DOHH2 (cell line): ENCODE data around the gene SERPINH1.

Experiments used
- H3F3A ChIP-seq: fragments of 200-600 bp; sonication (generic), shearing (Covaris generic); 2 replicates; pipeline ENCODE4 v1.6.0; 2016; ENCODE audit warnings: antibody characterized with exemption, mild to moderate bottlenecking; ENCODE audit not compliant: control insufficient read depth, insufficient read depth
- H3K27ac ChIP-seq: fragments of 200-600 bp; sonication (generic); 2 replicates; pipeline ENCODE4 v1.5.1; 2014; ENCODE audit warnings: low read depth, mild to moderate bottlenecking, low read length, moderate library complexity
- H3K27me3 ChIP-seq: fragments of 200-600 bp; sonication (generic); 2 replicates; pipeline ENCODE4 v1.6.1; 2014; ENCODE audit warnings: mild to moderate bottlenecking, low read length, mixed read lengths; ENCODE audit not compliant: control insufficient read depth
- H3K36me3 ChIP-seq: fragments of 200-600 bp; sonication (generic); 2 replicates; pipeline ENCODE4 v1.6.1; 2014; ENCODE audit warnings: mild to moderate bottlenecking, low read length, moderate library complexity, mixed read lengths; ENCODE audit not compliant: control insufficient read depth
- H3K4me1 ChIP-seq: fragments of 200-600 bp; sonication (generic); 2 replicates; pipeline ENCODE4 v1.6.1; 2014; ENCODE audit warnings: mild to moderate bottlenecking, low read length, mixed read lengths; ENCODE audit not compliant: control insufficient read depth
- H3K4me2 ChIP-seq: fragments of 200-600 bp; sonication (generic); 2 replicates; pipeline ENCODE4 v1.6.0; 2014; ENCODE audit warnings: mild to moderate bottlenecking, low read length, moderate library complexity
- H3K4me3 ChIP-seq: fragments of 200-600 bp; sonication (generic); 2 replicates; pipeline ENCODE4 v1.5.1; 2014; ENCODE audit warnings: mild to moderate bottlenecking, low read length, mixed read lengths
- H3K79me2 ChIP-seq: fragments of 200-600 bp; sonication (generic); 2 replicates; pipeline ENCODE4 v1.6.1; 2014; ENCODE audit warnings: mild to moderate bottlenecking, low read length, mixed read lengths; ENCODE audit not compliant: control insufficient read depth
- H3K9me2 ChIP-seq: fragments of 200-600 bp; sonication (generic); replicated peaks from 2 replicates; pipeline ENCODE4 v1.6.1; 2014; ENCODE audit warnings: mild to moderate bottlenecking, low read length, mixed read lengths; ENCODE audit not compliant: control insufficient read depth
- H3K9me3 ChIP-seq: fragments of 200-600 bp; sonication (generic); 2 replicates; pipeline ENCODE4 v1.6.1; 2014; ENCODE audit warnings: antibody characterized with exemption, low read length, mixed read lengths; ENCODE audit not compliant: control insufficient read depth, insufficient read depth
- H4K20me1 ChIP-seq: fragments of 200-600 bp; sonication (generic); 2 replicates; pipeline ENCODE4 v1.6.0; 2014; ENCODE audit warnings: low read depth, mild to moderate bottlenecking, antibody characterized with exemption, low read length, moderate library complexity; ENCODE audit not compliant: control insufficient read depth, insufficient read depth
- EZH2phosphoT487 ChIP-seq: fragments of 200-600 bp; sonication (generic); IDR thresholded peaks from 2 replicates; pipeline ENCODE4 v1.6.1; 2017; ENCODE audit warnings: borderline replicate concordance, mild to moderate bottlenecking, antibody characterized with exemption, low read length, moderate library complexity, mixed read lengths
- TF ChIP-seq, protein P1 (sequence below): fragments of 200-600 bp; sonication (generic); IDR thresholded peaks from one replicate; pipeline ENCODE4 v1.5.1; 2014; ENCODE audit warnings: antibody characterized with exemption, mild to moderate bottlenecking, low read depth, low read length; ENCODE audit not compliant: poor library complexity, severe bottlenecking

The SERPINH1 gene

GRCh38 chr11:75516140-75516539 is 45.9 kb upstream of the SERPINH1 start:
- H3K9me2 ChIP-seq, result no peaks in the 10 kb centered on the region
- 0 out of 2 replicates have a peak, but pooled peaks cover 2% of the 10 kb centered on the region for H4K20me1 ChIP-seq
- H3K27ac ChIP-seq, result no peak overlapping the region
- H3K79me2 ChIP-seq, result no peaks in the 10 kb centered on the region
- no peaks in the 10 kb centered on the region for H3K36me3 ChIP-seq
- H3K4me1 ChIP-seq, result peaks cover 19% of the 10 kb centered on the region
- no peaks in the 10 kb centered on the region for H3F3A ChIP-seq
- peaks cover 3% of the 10 kb centered on the region; the same call in 1 of the 2 replicates for H3K27me3 ChIP-seq
- TF ChIP-seq, protein P1, sequence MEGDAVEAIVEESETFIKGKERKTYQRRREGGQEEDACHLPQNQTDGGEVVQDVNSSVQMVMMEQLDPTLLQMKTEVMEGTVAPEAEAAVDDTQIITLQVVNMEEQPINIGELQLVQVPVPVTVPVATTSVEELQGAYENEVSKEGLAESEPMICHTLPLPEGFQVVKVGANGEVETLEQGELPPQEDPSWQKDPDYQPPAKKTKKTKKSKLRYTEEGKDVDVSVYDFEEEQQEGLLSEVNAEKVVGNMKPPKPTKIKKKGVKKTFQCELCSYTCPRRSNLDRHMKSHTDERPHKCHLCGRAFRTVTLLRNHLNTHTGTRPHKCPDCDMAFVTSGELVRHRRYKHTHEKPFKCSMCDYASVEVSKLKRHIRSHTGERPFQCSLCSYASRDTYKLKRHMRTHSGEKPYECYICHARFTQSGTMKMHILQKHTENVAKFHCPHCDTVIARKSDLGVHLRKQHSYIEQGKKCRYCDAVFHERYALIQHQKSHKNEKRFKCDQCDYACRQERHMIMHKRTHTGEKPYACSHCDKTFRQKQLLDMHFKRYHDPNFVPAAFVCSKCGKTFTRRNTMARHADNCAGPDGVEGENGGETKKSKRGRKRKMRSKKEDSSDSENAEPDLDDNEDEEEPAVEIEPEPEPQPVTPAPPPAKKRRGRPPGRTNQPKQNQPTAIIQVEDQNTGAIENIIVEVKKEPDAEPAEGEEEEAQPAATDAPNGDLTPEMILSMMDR, result no peak
- no peak for TF ChIP-seq EZH2phosphoT487
- H3K4me3 ChIP-seq, result no peak overlapping the region
- no peaks in the 10 kb centered on the region for H3K9me3 ChIP-seq
- no peak overlapping the region for H3K4me2 ChIP-seq

DNA sequence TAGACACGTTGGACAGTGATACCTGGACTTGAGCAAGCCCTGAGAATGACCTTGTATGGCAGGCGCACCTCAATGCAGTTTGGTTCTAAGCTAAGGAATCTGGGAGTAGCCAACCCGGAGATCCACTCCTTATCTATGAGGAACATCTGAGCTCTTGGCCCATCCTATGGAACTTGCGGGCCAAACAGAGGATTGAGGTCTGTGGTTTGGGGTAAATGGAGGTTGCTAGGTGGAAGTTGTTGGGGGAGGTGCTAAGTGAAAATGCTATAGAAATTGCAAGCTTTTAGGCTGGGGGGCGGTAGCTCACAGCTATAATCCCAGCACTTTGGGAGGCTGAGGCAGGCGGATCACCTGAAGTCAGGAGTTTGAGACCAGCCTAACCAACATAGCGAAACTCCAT is 45.2 kb upstream of the SERPINH1 start:
- Histone ChIP-seq H3K27me3 (peaks cover 3% of the 10 kb centered on the region; the same call in 1 of the 2 replicates), H3K79me2 (no peaks in the 10 kb centered on the region), H3F3A (no peaks in the 10 kb centered on the region), H3K9me3 (no peaks in the 10 kb centered on the region), H3K27ac (no peak overlapping the region), H3K4me1 (peaks cover 19% of the 10 kb centered on the region), H3K9me2 (no peaks in the 10 kb centered on the region), H4K20me1 (0 out of 2 replicates have a peak, but pooled peaks cover 2% of the 10 kb centered on the region), H3K4me3 (no peak overlapping the region), H3K36me3 (no peaks in the 10 kb centered on the region), H3K4me2 (no peak overlapping the region)
- TF ChIP-seq EZH2phosphoT487, result no peak
- TF ChIP-seq, protein P1, result no peak

DNA sequence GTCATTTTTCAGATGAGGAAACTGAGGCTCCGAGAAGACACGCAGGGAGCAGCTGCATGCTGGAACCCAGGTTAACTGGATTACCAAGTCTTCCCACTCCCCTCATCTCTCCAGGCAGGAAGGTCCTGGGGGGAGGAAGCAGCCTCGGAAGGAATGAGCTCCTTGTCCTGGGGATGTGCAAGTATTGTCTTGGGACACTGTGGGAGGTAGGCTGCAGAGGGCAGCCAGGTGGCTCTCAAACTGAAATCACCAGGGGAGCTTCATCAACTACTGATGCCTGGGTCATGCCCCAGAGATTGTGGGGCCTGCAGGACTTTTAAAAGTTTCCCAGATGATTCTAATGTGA is 43.9 kb upstream of the SERPINH1 start:
- H3K27me3 ChIP-seq, result peaks cover 8% of the 10 kb centered on the region; the same call in 1 of the 2 replicates
- H4K20me1 ChIP-seq, result 0 out of 2 replicates have a peak, but pooled peaks cover 2% of the 10 kb centered on the region
- H3K27ac ChIP-seq, result no peak overlapping the region
- H3K4me2 ChIP-seq, result no peak overlapping the region
- H3K9me2 ChIP-seq, result no peaks in the 10 kb centered on the region
- no peaks in the 10 kb centered on the region for H3F3A ChIP-seq
- TF ChIP-seq, protein P1, result no peak
- TF ChIP-seq EZH2phosphoT487, result no peak
- H3K9me3 ChIP-seq, result no peaks in the 10 kb centered on the region
- H3K79me2 ChIP-seq, result no peaks in the 10 kb centered on the region
- no peaks in the 10 kb centered on the region for H3K36me3 ChIP-seq
- peaks cover 20% of the 10 kb centered on the region for H3K4me1 ChIP-seq
- no peak overlapping the region for H3K4me3 ChIP-seq
